Calu3 (cell line): ENCODE measurements around the gene OR2A2. TPM values are rescaled to one million over a fixed set of nuclear protein-coding genes. Genes with fewer than 3 reads are reported as not detected.

ENCODE experiments used
- BruUV-seq: library from RNA; stranded (reverse); fragments of 400-500 nt; replicated peaks from 2 replicates; lab custom pipeline; 2021; lab: Mats Ljungman, UMichigan
- CTCF ChIA-PET: fragments of 300-600 bp; sonication (Branson Sonifier 250); formaldehyde crosslinking; loops from one replicate; lab custom pipeline; 2022; ENCODE audit warnings: antibody characterized with exemption; lab: Charles Lee
- DNase-seq: peaks from one replicate; pipeline ENCODE4 v3.0.0; 2022
- H3K27ac Mint-ChIP-seq: one replicate; pipeline ENCODE4 v1.8.0; 2022; ENCODE audit warnings: mixed read lengths; ENCODE audit not compliant: unreplicated experiment
- H3K27me3 Mint-ChIP-seq: one replicate; pipeline ENCODE4 v1.8.0; 2022; ENCODE audit warnings: mixed read lengths; ENCODE audit not compliant: unreplicated experiment
- H3K36me3 Mint-ChIP-seq: one replicate; pipeline ENCODE4 v1.8.0; 2022; ENCODE audit warnings: mild to moderate bottlenecking, moderate library complexity, mixed read lengths; ENCODE audit not compliant: insufficient read depth, unreplicated experiment
- H3K4me1 Mint-ChIP-seq: one replicate; pipeline ENCODE4 v1.8.0; 2022; ENCODE audit warnings: mild to moderate bottlenecking, low read depth, mixed read lengths; ENCODE audit not compliant: unreplicated experiment
- H3K4me3 Mint-ChIP-seq: one replicate; pipeline ENCODE4 v1.8.0; 2022; ENCODE audit warnings: mild to moderate bottlenecking, low read depth, moderate library complexity, mixed read lengths; ENCODE audit not compliant: unreplicated experiment
- H3K9me3 Mint-ChIP-seq: one replicate; pipeline ENCODE4 v1.8.0; 2022; ENCODE audit warnings: low read depth, mixed read lengths; ENCODE audit not compliant: unreplicated experiment
- CTCF ChIP-seq: fragments of 200-600 bp; IDR thresholded peaks from one replicate; pipeline ENCODE4 v1.8.0; 2022; ENCODE audit warnings: antibody characterized with exemption; ENCODE audit not compliant: unreplicated experiment
- intact Hi-C: fragments of 100-400 bp; cut with micrococcal nuclease; formaldehyde crosslinking; loops from one replicate; pipeline ENCODE4 v1.10.0; 2022; ENCODE audit not compliant: unreplicated experiment
- total RNA-seq: library from RNA; stranded (reverse); gene quantifications from 2 replicates; pipeline ENCODE4 v1.2.3, GENCODE V29; 2022

The OR2A2 gene
- total RNA-seq, 1 experiment from 2014 or later, result not detected

GRCh38 chr7:144090667-144091066, 18.7 kb upstream of the OR2A2 start:
- no TSS peak for BruUV-seq

GRCh38 chr7:144098776-144099175, 10.6 kb upstream of the OR2A2 start:
- DNase-seq, result no peak
- BruUV-seq, result no TSS peak
- H3K27me3 Mint-ChIP-seq, result no peaks in the 10 kb centered on the region
- TF ChIP-seq CTCF, result no peak
- CTCF ChIA-PET, result no interaction called here
- intact Hi-C loops, result no loop called here
- H3K4me1 Mint-ChIP-seq, result no peaks in the 10 kb centered on the region
- H3K9me3 Mint-ChIP-seq, result no peaks in the 10 kb centered on the region
- H3K36me3 Mint-ChIP-seq, result no peaks in the 10 kb centered on the region
- H3K27ac Mint-ChIP-seq, result no peak overlapping the region
- H3K4me3 Mint-ChIP-seq, result no peak overlapping the region

More at GRCh38 chr7:144090667-144091066, 18.7 kb upstream of the OR2A2 start:
- no peak for TF ChIP-seq CTCF
- CTCF ChIA-PET, result no interaction called here
- Mint-ChIP-seq H3K27ac (no peak overlapping the region), H3K4me3 (no peak overlapping the region), H3K36me3 (no peaks in the 10 kb centered on the region), H3K27me3 (no peaks in the 10 kb centered on the region), H3K9me3 (peaks cover 3% of the 10 kb centered on the region), H3K4me1 (no peaks in the 10 kb centered on the region)
- no peak for DNase-seq
- intact Hi-C loops, result loop anchor here (5.0 kb wide), 1 partner anchor 48 kb away; no protein-coding TSS in a partner anchor

- CTCF ChIA-PET, result no interaction called here
- no TSS peak for BruUV-seq
- no peak for TF ChIP-seq CTCF
- Mint-ChIP-seq H3K36me3 (no peaks in the 10 kb centered on the region), H3K9me3 (no peaks in the 10 kb centered on the region), H3K27ac (no peak overlapping the region), H3K4me3 (no peak overlapping the region), H3K4me1 (no peaks in the 10 kb centered on the region), H3K27me3 (no peaks in the 10 kb centered on the region)
- no peak for DNase-seq
- intact Hi-C loops, result no loop called here
Observed at GRCh38 chr7:144100607-144101006, 8.8 kb upstream of the OR2A2 start.

- intact Hi-C loops, result no loop called here
- Mint-ChIP-seq H3K9me3 (no peaks in the 10 kb centered on the region), H3K27ac (no peak overlapping the region), H3K4me3 (no peak overlapping the region), H3K27me3 (no peaks in the 10 kb centered on the region), H3K36me3 (no peaks in the 10 kb centered on the region), H3K4me1 (no peaks in the 10 kb centered on the region)
- BruUV-seq, result no TSS peak
- CTCF ChIA-PET, result no interaction called here
- no peak for TF ChIP-seq CTCF
- no peak for DNase-seq
Observed at GRCh38 chr7:144102041-144102440, 7.3 kb upstream of the OR2A2 start.
